GM23248 (cell line): ENCODE data around the gene LIPG.

Experiments
- EZH2 ChIP-seq: fragments of 200-600 bp; sonication (generic); IDR thresholded peaks from 2 replicates; pipeline ENCODE4 v1.6.1; 2018; ENCODE audit warnings: antibody characterized with exemption, mild to moderate bottlenecking; ENCODE audit not compliant: insufficient read depth, poor library complexity, severe bottlenecking
- EZH2phosphoT487 ChIP-seq: fragments of 200-600 bp; sonication (generic); IDR thresholded peaks from 2 replicates; pipeline ENCODE4 v1.6.1; 2018; ENCODE audit warnings: antibody characterized with exemption, moderate library complexity, mild to moderate bottlenecking, low read depth; ENCODE audit not compliant: insufficient read depth

DNA sequence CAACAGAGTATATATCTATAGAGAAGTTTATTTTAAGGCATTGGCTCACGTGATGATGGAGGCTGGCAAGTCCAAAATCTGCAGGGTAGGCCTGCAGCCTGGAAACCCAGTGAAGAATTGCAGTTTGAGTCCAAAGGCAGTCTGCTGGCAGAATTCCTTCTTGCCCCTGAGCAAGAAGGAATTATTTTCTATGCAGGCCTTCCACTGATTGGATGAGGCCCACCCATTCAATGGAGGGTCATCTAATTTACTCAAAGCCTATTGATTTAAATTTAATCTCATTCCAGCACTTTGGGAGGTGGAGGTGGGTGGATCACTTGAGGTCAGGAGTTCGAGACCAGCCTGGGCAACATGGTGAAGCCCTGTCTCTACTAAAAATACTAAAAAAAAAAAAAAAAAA, 44.4 kb upstream of the LIPG start:
- TF ChIP-seq EZH2 (no peak), EZH2phosphoT487 (no peak)
